Ascending aorta (tissue), 2 donors: ENCODE results near the gene ITM2B. TPM values are rescaled to one million over a fixed set of nuclear protein-coding genes. Genes with fewer than 3 reads are reported as not detected.

ENCODE experiments used
- DNase-seq, 2 donors: peaks; one replicate each; pipeline ENCODE4 v3.0.0-alpha.2; 2019; ENCODE audit warnings: low spot score in 2 of 2
- H3K27ac ChIP-seq, 2 donors: fragments of 200-600 bp; sonication (generic); one replicate each; pipeline ENCODE4 v1.5.1; 2016 to 2017; ENCODE audit warnings: mild to moderate bottlenecking in 1 of 2
- H3K27me3 ChIP-seq: fragments of 200-600 bp; sonication (generic); one replicate; pipeline ENCODE4 v1.5.1; 2017
- H3K36me3 ChIP-seq, 2 donors: fragments of 200-600 bp; sonication (generic); one replicate each; pipeline ENCODE4 v1.5.1; 2016
- H3K4me1 ChIP-seq, 2 donors: fragments of 200-600 bp; sonication (generic); one replicate each; pipeline ENCODE4 v1.5.1; 2016 to 2017; ENCODE audit warnings: mild to moderate bottlenecking in 1 of 2
- H3K4me3 ChIP-seq, 2 donors: fragments of 200-600 bp; sonication (generic); one replicate each; pipeline ENCODE4 v1.5.1; 2016 to 2017; ENCODE audit warnings: mild to moderate bottlenecking in 1 of 2
- H3K9me3 ChIP-seq, 2 donors: fragments of 200-600 bp; sonication (generic); one replicate each; pipeline ENCODE4 v1.5.1; 2016
- CTCF ChIP-seq, 3 experiments: fragments of 200-600 bp in 2 of 3; fragments of 450-650 bp in 1 of 3; sonication (generic) in 2 of 3; IDR thresholded peaks; one replicate each; pipeline ENCODE4 v1.5.1; 2016 to 2019; ENCODE audit warnings: antibody characterized with exemption in 3 of 3, mild to moderate bottlenecking in 1 of 3, moderate library complexity in 1 of 3
- intact Hi-C: fragments of 100-400 bp; cut with DNase I; formaldehyde crosslinking; loops from one replicate; pipeline ENCODE4 v1.15.1; 2023
- total RNA-seq: library from RNA; depleted of rRNA; stranded (reverse); fragments of >200 nt; gene quantifications from one replicate; pipeline ENCODE4 v1.1.0, GENCODE V29; 2016

The ITM2B gene
- total RNA-seq, 1 donor from 2014 or later = 345 TPM

GRCh38 chr13:48221686-48222187 lies 11.3 kb upstream of the ITM2B start:
- no peak for DNase-seq
- H3K27ac ChIP-seq = peak overlapping the region; percentile 46 to 62
- TF ChIP-seq CTCF (IDR thresholded peaks at IDR 0.05) = no peak
- H3K4me1 ChIP-seq = peaks cover 0 to 3% of the 10 kb centered on the region in 2 donors
- no peaks in the 10 kb centered on the region for H3K9me3 ChIP-seq
- intact Hi-C loops = no loop called here
- H3K27me3 ChIP-seq = no peaks in the 10 kb centered on the region
- no peaks in the 10 kb centered on the region for H3K36me3 ChIP-seq
- peak overlapping the region in 1 of 2 donors; percentile 57 for H3K4me3 ChIP-seq

DNA sequence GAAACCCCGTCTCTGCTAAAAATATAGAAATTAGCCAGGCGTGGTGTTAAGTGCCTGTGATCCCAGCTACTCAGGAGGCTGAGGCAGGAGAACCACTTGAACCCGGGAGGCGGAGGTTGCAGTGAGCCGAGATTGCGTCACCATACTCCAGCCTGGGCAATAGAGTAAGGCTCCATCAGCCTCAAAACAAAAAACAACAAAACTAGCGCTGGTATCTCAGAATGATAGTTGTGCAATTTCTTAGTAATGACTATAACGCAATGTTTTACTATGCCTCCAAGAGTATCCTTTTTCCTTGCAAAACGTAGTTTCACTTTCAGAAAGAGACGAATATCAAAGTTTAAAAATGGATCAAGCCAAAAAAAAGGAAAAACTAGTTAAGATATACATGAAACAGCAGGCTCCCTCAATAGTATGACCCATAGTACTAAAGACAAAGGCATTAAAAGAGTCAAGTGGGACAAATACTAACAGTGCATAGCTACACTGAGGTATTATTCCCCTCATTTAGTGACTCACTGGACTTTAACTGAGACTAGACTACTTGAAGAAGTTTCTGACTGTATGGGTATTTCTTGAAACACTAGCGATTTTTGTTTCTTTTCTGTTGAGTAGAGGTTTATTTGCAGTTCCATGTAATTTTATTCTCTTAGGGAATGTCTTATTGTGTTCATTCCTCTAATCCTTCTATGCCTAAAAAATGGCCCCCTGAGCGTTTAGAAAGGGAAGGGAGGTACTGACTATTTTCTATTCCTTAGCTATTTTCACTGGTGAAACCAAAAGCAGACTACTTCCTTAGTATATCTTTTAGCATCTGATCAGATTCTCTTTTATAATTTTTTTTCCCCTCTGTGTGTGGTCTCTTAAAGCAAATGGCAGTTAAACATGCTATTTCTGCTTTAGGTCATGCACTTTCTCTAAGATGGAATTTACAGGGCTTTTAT lies 10.4 kb upstream of the ITM2B start:
- Histone ChIP-seq H3K4me1 (peaks cover 0 to 3% of the 10 kb centered on the region in 2 donors), H3K4me3 (peak overlapping the region; percentile 46 to 57), H3K9me3 (no peaks in the 10 kb centered on the region), H3K36me3 (no peaks in the 10 kb centered on the region), H3K27me3 (no peaks in the 10 kb centered on the region), H3K27ac (peak overlapping the region; percentile 46 to 71)
- DNase-seq = no peak
- intact Hi-C loops = no loop called here
- TF ChIP-seq CTCF (IDR thresholded peaks at IDR 0.05) = no peak

GRCh38 chr13:48224701-48225100 lies 8.3 kb upstream of the ITM2B start:
- Histone ChIP-seq H3K9me3 (no peaks in the 10 kb centered on the region), H3K36me3 (no peaks in the 10 kb centered on the region), H3K4me3 (no peak overlapping the region), H3K27me3 (no peaks in the 10 kb centered on the region), H3K27ac (no peak overlapping the region), H3K4me1 (peaks cover 0 to 3% of the 10 kb centered on the region in 2 donors)
- intact Hi-C loops = no loop called here
- no peak for TF ChIP-seq CTCF (IDR thresholded peaks at IDR 0.05)
- DNase-seq = no peak

DNA sequence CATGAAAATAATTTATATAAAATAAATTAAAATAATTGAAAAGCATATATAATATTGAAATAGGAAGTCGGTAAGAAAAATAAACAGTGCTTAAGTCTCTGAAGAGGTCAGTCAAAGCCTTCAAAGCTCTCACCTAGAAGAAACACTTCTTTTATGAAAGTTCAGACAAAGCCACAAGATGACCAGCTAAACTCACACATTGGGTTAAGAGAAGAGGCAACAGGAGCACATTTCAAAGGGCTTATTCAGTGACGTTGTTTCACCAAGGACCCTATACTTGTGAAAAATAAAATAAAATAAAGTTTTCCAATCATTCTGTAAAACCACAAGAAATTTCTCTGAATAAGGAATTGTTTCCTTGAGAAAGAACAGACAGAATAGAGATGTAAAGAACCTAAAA lies 2.5 kb upstream of the ITM2B start:
- Histone ChIP-seq H3K9me3 (no peaks in the 10 kb centered on the region), H3K27me3 (no peaks in the 10 kb centered on the region), H3K36me3 (no peaks in the 10 kb centered on the region), H3K4me3 (no peak overlapping the region), H3K27ac (no peak overlapping the region), H3K4me1 (no peaks in the 10 kb centered on the region)
- intact Hi-C loops = loop anchor here (5.0 to 10.0 kb wide), 6 partner anchors 133 to 1357 kb away; partner anchors contain the start of genes CAB39L, FNDC3A, MED4 and NUDT15
- DNase-seq = no peak
- no peak for TF ChIP-seq CTCF (IDR thresholded peaks at IDR 0.05)

GRCh38 chr13:48231080-48231479 lies 1.9 kb upstream of the ITM2B start:
- H3K27ac ChIP-seq = peak overlapping the region; percentile 100
- intact Hi-C loops = loop anchor here (5.0 to 10.0 kb wide), 6 partner anchors 134 to 1356 kb away; partner anchors contain the start of genes CAB39L, FNDC3A, MED4 and NUDT15
- DNase-seq = no peak
- no peak for TF ChIP-seq CTCF (IDR thresholded peaks at IDR 0.05)
- peaks cover 1 to 4% of the 10 kb centered on the region in 2 donors for H3K4me1 ChIP-seq
- no peaks in the 10 kb centered on the region for H3K27me3 ChIP-seq
- H3K36me3 ChIP-seq = no peaks in the 10 kb centered on the region
- no peaks in the 10 kb centered on the region for H3K9me3 ChIP-seq
- no peak overlapping the region for H3K4me3 ChIP-seq
